HG03095 (cell line): ENCODE data around the gene MAN2A1.
"Not testable (repeated sequence)": the region's sequence is repeated elsewhere in the genome, so short reads cannot be mapped to it uniquely, and the experiment has no call there.

ENCODE experiments used
- ATAC-seq: cut with Tn5 transposase; IDR thresholded peaks from one replicate; pipeline ENCODE4 v1.9.1; 2021; ENCODE audit warnings: moderate library complexity; ENCODE audit not compliant: unreplicated experiment

MAN2A1 gene

GRCh38 chr5:109812698-109813097, 123.0 kb downstream of the MAN2A1 start:
- ATAC-seq, result no peak

- no peak for ATAC-seq
Observed at GRCh38 chr5:109816732-109817131, 127.0 kb downstream of the MAN2A1 start.

GRCh38 chr5:109819878-109820277, 130.2 kb downstream of the MAN2A1 start:
- ATAC-seq, result no peak

DNA sequence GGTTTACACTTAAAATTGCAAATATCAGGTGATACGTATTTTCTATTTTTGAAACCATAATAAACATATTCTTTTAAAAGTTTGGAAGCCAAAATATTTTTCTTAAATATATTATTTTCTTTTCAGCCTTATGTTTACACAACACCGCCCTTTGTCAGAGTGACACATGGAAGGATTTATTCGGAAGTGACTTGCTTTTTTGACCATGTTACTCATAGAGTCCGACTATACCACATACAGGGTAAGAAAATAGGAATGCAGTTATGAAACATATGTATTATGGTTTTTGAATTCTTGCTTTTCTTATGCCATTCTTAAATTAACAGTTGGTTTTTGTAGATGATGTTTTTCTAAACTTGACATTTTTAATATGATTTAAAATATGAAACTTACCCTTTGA, 133.9 kb downstream of the MAN2A1 start:
- ATAC-seq, result no peak

DNA sequence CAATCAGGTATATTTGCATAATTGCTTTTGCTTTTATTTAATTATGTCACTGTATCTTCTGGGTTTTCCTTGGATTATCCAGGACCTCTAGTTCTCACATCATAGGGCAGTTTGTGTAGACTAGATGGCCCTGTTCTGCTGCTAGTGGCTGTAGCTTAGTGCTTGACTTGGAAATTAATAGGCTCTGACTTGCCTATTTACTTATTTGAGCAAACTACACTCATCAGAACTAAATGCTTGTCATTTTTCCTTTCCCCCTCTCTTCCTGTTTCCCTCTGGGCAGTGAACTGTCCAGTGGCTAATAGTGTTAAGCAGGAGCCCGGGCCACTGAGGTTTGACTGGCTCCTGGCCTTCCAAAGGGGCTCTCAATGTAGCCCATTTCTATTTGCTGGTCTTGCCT, 135.7 kb downstream of the MAN2A1 start:
- no peak for ATAC-seq

- ATAC-seq, result no peak
Observed at GRCh38 chr5:109826426-109826825, 136.7 kb downstream of the MAN2A1 start.

- no peak for ATAC-seq
Observed at GRCh38 chr5:109829331-109829730, 139.6 kb downstream of the MAN2A1 start.

- ATAC-seq, result no peak
Observed at GRCh38 chr5:109830955-109831502, 141.3 kb downstream of the MAN2A1 start.

DNA sequence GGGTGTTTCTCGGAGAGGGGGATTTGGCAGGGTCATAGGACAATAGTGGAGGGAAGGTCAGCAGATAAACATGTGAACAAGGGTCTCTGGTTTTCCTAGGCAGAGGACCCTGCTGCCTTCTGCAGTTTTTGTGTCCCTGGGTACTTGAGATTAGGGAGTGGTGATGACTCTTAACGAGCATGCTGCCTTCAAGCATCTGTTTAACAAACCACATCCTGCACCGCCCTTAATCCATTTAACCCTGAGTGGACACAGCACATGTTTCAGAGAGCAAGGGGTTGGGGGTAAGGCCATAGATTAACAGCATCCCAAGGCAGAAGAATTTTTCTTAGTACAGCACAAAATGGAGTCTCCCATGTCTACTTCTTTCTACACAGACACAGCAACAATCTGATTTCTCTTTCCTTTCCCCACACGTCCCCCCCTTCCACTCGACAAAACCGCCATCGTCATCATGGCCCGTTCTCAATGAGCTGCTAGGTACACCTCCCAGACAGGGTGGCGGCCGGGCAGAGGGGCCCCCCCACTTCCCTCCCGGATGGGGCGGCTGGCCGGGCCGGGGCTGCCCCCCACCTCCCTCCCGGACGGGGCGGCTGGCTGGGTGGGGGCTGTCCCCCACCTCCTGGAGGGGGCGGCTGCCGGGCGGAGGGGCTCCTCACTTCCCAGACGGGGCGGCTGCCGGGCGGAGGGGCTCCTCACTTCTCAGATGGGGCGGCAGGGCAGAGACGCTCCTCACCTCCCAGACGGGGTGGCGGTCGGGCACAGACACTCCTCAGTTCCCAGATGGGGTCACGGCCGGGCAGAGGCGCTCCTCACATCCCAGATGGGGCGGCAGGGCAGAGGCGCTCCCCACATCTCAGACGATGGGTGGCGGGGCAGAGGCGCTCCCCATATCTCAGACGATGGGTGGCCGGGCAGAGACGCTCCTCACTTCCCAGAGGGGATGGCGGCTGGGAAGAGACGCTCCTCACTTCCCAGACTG, 142.8 kb downstream of the MAN2A1 start:
- ATAC-seq, result not testable (repeated sequence)

DNA sequence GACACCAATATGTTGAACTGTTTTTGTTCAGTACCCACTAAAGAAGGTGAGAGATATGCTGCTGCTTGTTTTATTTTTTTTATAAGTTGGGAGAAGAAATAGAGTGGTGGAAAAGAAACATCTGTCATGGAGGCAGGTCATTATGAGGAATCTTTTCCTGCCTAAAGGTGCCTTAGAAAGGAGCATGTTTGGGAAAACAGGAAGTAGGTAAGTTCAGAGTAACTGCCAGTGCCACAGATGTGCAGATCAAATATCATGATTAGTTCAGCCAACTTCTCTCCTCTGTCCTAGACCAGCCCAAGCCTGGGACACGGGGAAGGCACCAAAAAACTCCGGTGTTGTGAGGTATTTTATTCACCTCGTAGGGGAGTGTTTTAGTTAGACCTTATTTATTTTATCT, 144.2 kb downstream of the MAN2A1 start:
- no peak for ATAC-seq

DNA sequence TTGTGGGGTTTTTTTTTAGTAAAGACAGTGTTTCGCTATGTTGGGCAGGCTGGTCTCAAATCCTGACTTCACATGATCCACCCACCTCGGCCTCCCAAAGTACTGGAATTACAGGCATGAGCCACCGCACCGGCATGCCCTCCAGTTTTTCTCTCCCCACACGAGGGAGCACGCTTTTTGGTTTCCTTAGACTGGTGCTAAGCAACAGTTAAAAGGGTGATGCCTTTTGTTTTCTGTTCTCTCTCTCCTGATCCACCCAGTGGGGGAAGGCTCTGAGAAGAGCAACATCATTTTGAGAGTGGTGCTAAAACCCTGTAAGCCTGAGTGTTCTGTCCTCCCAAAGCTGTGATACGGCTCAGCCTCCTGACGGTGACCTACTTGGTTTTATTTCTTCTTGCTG, 146.6 kb downstream of the MAN2A1 start:
- no peak for ATAC-seq

GRCh38 chr5:109837231-109837861, 147.6 kb downstream of the MAN2A1 start:
- no peak for ATAC-seq

DNA sequence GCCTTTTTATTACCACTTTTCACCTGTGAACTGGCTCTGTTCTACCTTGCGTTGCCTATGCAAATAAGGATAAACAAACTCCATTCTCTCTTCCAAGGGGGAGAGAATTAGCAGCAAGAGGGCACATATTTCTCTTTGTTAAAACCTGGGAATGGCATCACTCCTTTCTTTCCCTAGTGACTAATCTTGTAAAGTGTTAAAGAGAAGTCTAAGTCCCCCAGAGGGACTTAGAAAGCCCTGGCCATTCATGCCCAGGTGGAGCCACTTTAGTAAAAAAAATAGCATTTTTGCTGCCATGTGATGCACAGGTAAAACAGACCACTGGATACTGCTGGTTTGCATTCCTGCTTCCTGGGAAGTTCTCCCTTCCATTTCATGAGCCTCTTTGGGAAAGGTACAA, 148.4 kb downstream of the MAN2A1 start:
- no peak for ATAC-seq

DNA sequence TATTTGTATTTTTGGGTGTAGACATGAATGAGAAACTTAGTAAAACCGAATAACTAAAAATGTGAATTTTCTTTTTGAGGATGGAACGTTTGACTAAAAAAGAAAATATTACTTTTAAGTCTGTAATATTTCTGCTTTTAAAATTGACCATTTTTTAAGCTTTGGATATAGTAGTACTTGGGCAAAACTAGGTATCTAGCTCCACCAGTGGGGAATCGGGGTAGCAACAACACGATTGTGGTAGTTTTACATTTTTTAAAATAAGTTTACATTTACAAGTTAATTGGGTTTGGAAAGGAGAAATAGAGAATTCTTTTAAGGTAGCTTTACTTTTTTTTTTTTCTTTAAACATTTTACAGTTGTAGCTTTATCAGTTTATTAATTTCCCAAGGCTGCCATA, 154.4 kb downstream of the MAN2A1 start:
- ATAC-seq, result no peak

DNA sequence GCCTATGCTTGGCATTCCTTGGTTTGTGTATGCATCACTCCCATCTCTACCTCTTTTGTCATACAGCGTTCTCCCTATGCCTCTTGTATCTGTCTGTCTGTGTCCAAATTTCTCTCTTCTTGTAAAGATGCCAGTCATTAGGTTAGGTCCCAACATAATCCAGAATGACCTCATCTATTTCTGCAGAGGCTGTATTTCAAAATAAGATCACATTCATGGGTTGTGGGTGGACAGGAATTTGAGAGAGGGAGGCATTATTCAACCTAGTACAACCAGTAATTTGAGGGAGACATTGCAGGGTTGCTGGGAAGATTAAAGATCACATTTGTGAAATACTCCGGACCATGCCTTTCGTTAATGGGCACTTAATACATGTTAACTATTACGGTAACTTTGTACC, 155.0 kb downstream of the MAN2A1 start:
- no peak for ATAC-seq

- no peak for ATAC-seq
Observed at GRCh38 chr5:109848130-109848529, 158.4 kb downstream of the MAN2A1 start.

DNA sequence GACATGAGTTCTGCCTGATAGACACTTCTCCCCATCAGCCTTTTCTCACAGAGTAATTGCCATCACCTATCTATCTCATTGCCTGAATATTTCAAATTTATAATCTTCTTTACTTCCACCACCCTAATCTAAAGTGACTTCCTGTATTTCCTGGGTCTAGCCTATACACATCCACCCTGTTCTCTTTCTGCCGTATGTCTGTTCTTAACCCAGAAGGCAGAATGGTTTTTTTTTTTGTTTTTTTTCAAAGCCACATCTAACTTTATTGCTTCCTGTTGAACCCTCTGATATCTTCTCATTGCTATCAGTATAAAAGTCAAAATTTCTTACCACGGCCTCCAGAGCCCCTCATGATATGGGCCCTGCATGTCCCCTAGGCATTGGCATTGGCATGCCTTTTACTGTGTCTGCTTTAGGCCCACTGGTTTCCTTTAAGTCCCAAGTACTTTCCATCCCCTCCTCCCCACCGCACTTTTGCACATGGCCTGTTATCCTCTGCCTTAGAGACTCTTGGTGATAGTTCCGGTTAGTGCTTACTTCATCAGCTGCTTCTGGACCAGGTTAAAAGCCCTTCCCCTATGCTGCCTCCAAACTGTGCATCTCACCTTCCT, 159.9 kb downstream of the MAN2A1 start:
- no peak for ATAC-seq

DNA sequence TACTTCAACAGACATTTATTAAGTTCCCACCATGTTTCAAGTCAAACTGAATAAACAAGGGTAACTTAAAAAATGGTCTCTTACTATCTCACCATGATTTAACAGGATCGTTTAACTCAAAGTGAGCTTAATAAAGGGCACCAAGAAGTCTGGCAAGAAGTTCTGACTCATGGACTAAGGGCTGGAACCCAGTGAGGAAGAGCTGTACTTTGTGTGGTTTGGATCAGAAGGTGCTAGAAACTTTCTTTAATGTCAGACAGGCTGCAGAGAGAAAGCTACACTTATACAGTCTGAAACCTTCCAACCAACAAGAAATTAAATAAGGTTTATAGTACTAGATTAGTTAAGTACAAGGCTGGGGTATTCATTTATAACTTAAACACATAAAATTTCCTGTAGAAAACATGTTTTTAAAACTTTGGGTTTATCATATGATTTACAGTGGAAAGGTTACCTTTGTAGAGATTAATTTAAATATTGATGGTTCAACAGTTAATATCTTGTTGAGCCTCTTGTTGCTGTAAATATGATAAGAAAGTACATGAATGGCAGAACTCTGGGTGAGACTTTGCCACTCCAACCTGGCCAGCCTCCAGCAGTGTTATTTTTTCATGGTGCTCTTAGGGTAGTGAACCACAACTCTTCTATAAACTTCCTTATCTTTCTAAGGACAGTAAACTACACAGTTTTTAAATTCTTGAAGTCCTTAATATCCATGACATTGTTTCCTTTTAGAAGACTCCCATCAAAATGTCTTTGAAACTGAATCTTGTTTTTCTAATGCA, 162.8 kb downstream of the MAN2A1 start:
- ATAC-seq, result no peak

GRCh38 chr5:109853377-109853776, 163.7 kb downstream of the MAN2A1 start:
- no peak for ATAC-seq

GRCh38 chr5:109855056-109855455, 165.3 kb downstream of the MAN2A1 start:
- ATAC-seq, result no peak
